ENCODE measurements around the gene ZNF438.

Gene ZNF438

DNA sequence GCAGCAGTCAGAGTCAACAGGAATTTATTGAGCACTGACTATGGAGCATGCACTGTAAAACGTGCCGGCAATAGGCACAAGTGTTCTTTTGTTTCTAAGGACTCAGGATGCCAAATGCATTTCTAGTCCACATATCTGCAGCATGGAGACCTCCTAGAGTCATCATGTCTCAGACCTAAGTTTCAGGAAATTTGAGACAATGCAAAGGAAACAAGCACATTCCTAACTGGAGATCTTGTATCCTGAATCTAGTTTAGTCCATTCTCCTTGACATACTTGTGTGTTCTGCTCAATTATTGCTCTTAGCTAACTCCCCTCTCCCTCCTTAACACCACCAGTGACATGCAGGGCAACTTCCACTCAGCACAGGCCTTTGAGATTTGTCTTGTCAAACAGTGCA is 173.2 kb downstream of the ZNF438 start:
- DNase-seq (ENCODE audit: low read depth) = no peak
- no peak for TF ChIP-seq CTCF (IDR thresholded peaks at IDR 0.05; ENCODE audit: insufficient read depth, low read depth, low read length, missing control alignments)

DNA sequence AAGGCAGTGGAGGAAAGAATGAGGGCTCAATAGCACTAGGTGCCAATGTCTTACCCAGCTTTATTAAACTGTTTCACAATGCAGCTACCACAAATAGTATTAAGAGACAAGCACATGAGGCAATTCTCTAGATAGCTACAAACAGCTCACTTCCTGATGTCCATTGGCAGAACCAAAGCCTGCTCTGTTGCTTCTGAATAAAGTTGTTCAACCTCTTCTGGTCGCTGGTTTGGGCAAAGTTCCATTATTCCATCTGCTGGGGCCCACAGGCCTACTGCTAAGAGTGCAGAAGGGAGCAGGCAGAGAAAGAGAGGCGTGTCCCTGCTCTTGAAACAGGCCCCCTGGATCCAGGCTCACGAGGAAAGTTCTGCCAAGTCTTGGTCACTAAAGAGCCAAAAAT is 173.9 kb downstream of the ZNF438 start:
- no peak for DNase-seq (ENCODE audit: low read depth)
- TF ChIP-seq CTCF (IDR thresholded peaks at IDR 0.05; ENCODE audit: insufficient read depth, low read depth, low read length, missing control alignments) = no peak
- no peak overlapping the region for H3K4me3 ChIP-seq (ENCODE audit: low read depth, low read length)

More for the DNA sequence above, 173.2 kb downstream of the ZNF438 start:
- no peak overlapping the region for H3K4me3 ChIP-seq (ENCODE audit: low read depth, low read length)

- TF ChIP-seq CTCF (IDR thresholded peaks at IDR 0.05; ENCODE audit: insufficient read depth, low read depth, low read length, missing control alignments) = no peak
- DNase-seq (ENCODE audit: low read depth) = no peak
- no peak overlapping the region for H3K4me3 ChIP-seq (ENCODE audit: low read depth, low read length)
These were observed 176.5 kb downstream of the ZNF438 start for GRCh38 chr10:30855131-30855530.

DNA sequence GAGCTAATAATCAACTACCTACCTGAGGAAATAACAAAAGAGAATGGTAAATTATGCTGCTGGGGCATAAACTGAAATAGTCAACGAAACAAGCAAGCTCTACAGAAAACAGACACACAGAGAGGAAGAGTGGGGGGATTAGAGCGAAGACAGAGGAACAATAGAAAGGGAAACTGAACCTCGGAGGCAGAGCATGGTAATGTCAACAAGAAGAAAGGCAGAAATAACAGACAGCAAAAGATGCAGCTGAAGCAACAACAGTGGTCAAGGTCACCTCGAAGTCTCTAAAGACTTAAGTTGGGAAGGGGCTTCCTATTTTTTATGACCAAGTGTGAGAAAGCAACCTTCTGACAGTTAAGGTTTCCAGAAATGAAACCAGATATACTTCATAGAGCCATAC is 177.0 kb downstream of the ZNF438 start:
- no peak for DNase-seq (ENCODE audit: low read depth)
- H3K4me3 ChIP-seq (ENCODE audit: low read depth, low read length) = no peak overlapping the region
- no peak for TF ChIP-seq CTCF (IDR thresholded peaks at IDR 0.05; ENCODE audit: insufficient read depth, low read depth, low read length, missing control alignments)

DNA sequence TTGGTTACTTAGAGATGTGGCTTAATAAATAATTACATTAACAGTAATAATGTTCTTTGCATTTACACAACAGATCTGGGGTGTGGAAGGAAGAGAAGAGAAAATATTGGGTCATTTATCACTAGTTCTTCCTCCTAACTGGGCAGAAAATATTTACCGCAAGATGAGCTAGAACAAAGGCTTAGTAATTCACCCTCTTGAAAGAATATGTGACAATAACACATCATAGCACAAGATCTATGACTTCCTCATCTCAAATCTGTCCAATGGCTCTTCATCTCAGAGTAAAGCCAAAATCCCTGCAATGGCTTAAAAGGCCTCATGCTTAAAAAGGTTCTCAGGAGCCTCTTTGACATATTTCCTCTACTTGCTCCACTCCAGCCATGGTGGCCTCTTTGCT is 178.6 kb downstream of the ZNF438 start:
- TF ChIP-seq CTCF (IDR thresholded peaks at IDR 0.05; ENCODE audit: insufficient read depth, low read depth, low read length, missing control alignments) = no peak
- no peak overlapping the region for H3K4me3 ChIP-seq (ENCODE audit: low read depth, low read length)
- no peak for DNase-seq (ENCODE audit: low read depth)

- H3K4me3 ChIP-seq (ENCODE audit: low read depth, low read length) = no peak overlapping the region
- no peak for TF ChIP-seq CTCF (IDR thresholded peaks at IDR 0.05; ENCODE audit: insufficient read depth, low read depth, low read length, missing control alignments)
- DNase-seq (ENCODE audit: low read depth) = no peak
These were observed 180.9 kb downstream of the ZNF438 start for GRCh38 chr10:30850776-30851175.

DNA sequence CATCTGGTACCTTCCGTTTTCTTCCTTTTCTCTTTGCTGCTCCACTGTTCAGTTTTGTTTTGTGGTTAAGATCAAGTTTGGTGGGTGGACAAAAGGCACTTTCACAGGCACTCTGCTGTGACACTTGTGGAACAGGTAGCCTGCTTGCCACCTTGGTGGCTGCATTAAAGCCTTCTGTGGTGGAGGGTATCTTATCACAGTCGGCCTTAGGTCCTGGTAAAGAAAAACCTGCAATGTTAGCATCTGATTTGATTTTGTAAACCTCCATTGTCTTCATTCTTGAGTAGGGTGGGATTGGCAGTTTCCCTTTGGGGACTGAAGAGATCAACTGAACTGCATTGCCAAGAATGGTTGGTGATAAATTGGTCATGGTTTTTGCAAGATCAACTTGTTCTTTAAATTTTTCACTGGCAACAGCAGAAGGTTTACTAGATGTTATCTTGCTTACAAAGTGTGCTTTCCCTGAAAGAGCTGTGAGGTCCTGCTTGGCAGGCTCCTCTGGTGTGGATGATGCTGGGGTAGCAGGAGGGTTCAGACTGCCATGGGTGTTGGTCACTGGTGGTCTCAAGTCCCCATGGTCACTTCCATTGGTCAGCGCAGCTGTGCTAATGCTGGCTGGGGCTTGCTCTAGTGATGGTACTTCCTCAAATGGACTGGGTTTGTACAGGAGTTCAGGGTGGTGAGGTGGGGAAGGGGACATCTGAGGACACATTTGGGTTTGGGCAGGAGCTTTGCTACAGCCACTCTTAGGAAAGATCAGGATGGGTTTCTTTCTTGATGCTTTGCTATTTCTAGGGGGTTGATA is 182.2 kb downstream of the ZNF438 start:
- DNase-seq (ENCODE audit: low read depth) = no peak
- TF ChIP-seq CTCF (IDR thresholded peaks at IDR 0.05; ENCODE audit: insufficient read depth, low read depth, low read length, missing control alignments) = no peak
- no peak overlapping the region for H3K4me3 ChIP-seq (ENCODE audit: low read depth, low read length)

All from GM12865 (cell line).